ENCODE measurements around the gene SYT6. TPM values are rescaled to one million over a fixed set of nuclear protein-coding genes. Genes with fewer than 3 reads are reported as not detected.

SYT6 gene
- total RNA-seq, 1 experiment from 2014 or later = 54.2 TPM

DNA sequence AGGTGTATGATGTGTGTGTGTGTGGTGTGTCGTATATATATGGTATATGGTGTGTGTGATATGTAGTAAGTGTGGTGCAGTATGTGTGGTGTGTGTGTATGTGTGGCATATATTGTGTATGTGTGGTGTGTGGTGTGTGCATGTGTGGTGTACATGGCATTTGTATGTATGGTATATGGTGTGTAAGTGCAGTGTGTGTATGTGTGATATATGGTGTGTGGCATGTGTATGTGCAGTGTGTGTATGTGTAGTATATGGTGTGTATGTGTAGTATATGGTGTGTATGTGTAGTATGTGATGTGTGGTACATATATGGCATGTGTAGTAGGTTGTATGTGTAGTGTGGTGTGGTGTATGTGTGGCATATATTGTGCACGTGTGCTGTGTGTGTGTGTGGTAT, 99.5 kb downstream of the SYT6 start:
- TF ChIP-seq MYBL2 (CRISPR knock-in tag; IDR thresholded peaks at IDR 0.05) (no peak), SP1 (CRISPR knock-in tag; conservative IDR thresholded peaks at IDR 0.05) (no peak)
- TF ChIP-seq, protein P1, sequence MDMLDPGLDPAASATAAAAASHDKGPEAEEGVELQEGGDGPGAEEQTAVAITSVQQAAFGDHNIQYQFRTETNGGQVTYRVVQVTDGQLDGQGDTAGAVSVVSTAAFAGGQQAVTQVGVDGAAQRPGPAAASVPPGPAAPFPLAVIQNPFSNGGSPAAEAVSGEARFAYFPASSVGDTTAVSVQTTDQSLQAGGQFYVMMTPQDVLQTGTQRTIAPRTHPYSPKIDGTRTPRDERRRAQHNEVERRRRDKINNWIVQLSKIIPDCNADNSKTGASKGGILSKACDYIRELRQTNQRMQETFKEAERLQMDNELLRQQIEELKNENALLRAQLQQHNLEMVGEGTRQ (CRISPR knock-in tag; IDR thresholded peaks at IDR 0.05) = no peak
- peaks cover 33% of the 10 kb centered on the region for H3K9me3 Mint-ChIP-seq
- CTCF ChIA-PET = interaction anchor here (0.6 to 1.9 kb wide), 3 partner anchors 16 to 76 kb away, joined by 3 to 6 read pairs (median 3); partner anchors contain the start of gene OLFML3
- peaks cover 45% of the 10 kb centered on the region for H3K27me3 Mint-ChIP-seq (ENCODE audit: low read depth)
- POLR2A ChIA-PET = interaction anchor here (0.5 to 0.8 kb wide), 3 partner anchors 9 to 61 kb away, joined by 3 to 11 read pairs (median 3); no protein-coding TSS in a partner anchor
- no peak overlapping the region for H3K4me3 Mint-ChIP-seq
- peaks cover 24% of the 10 kb centered on the region for H3K36me3 Mint-ChIP-seq
- DNase-seq (ENCODE audit: low spot score) (no peak), ATAC-seq (no peak)
- no peak overlapping the region for H3K27ac Mint-ChIP-seq
- H3K4me1 Mint-ChIP-seq = peaks cover 21% of the 10 kb centered on the region

DNA sequence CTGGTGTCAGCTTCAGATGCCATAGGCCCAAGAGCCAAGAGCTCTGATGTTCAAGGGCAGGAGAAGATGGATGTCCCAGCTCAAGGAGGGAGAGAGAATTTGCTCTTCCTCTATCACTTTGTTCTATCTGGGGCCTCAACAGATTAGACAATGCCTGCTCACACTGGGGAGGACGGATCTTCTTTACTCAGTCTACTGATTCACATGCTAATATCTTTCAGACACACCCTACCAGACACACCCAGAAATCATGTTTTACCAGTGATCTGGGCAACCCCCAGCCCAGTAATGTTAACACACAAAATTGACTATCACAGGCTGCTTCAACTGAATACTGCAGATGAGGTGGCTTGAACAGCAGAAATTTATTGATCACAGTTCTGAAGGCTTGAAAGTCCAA, 105.4 kb downstream of the SYT6 start:
- no peak overlapping the region for H3K27ac Mint-ChIP-seq
- H3K4me3 Mint-ChIP-seq = no peak overlapping the region
- H3K27me3 Mint-ChIP-seq (ENCODE audit: low read depth) = peaks cover 29% of the 10 kb centered on the region
- ATAC-seq (no peak), DNase-seq (ENCODE audit: low spot score) (no peak)
- H3K9me3 Mint-ChIP-seq = peaks cover 31% of the 10 kb centered on the region
- CTCF ChIA-PET = no interaction called here
- peaks cover 11% of the 10 kb centered on the region for H3K4me1 Mint-ChIP-seq
- POLR2A ChIA-PET = no interaction called here
- TF ChIP-seq NFE2L1 (CRISPR knock-in tag; IDR thresholded peaks at IDR 0.05) (no peak), IRF2 (CRISPR knock-in tag; IDR thresholded peaks at IDR 0.05; ENCODE audit: borderline replicate concordance, low read depth) (no peak), TP53 (CRISPR knock-in tag; IDR thresholded peaks at IDR 0.05) (no peak), JAZF1 (CRISPR knock-in tag; IDR thresholded peaks at IDR 0.05) (no peak), CREB1 (CRISPR knock-in tag; IDR thresholded peaks at IDR 0.05) (no peak), ZNF396 (CRISPR knock-in tag; IDR thresholded peaks at IDR 0.05; ENCODE audit: borderline replicate concordance) (no peak)
- TF ChIP-seq, protein P2, sequence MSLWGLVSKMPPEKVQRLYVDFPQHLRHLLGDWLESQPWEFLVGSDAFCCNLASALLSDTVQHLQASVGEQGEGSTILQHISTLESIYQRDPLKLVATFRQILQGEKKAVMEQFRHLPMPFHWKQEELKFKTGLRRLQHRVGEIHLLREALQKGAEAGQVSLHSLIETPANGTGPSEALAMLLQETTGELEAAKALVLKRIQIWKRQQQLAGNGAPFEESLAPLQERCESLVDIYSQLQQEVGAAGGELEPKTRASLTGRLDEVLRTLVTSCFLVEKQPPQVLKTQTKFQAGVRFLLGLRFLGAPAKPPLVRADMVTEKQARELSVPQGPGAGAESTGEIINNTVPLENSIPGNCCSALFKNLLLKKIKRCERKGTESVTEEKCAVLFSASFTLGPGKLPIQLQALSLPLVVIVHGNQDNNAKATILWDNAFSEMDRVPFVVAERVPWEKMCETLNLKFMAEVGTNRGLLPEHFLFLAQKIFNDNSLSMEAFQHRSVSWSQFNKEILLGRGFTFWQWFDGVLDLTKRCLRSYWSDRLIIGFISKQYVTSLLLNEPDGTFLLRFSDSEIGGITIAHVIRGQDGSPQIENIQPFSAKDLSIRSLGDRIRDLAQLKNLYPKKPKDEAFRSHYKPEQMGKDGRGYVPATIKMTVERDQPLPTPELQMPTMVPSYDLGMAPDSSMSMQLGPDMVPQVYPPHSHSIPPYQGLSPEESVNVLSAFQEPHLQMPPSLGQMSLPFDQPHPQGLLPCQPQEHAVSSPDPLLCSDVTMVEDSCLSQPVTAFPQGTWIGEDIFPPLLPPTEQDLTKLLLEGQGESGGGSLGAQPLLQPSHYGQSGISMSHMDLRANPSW (CRISPR knock-in tag; conservative IDR thresholded peaks at IDR 0.05; ENCODE audit: low read depth) = no peak
- TF ChIP-seq, protein P3, sequence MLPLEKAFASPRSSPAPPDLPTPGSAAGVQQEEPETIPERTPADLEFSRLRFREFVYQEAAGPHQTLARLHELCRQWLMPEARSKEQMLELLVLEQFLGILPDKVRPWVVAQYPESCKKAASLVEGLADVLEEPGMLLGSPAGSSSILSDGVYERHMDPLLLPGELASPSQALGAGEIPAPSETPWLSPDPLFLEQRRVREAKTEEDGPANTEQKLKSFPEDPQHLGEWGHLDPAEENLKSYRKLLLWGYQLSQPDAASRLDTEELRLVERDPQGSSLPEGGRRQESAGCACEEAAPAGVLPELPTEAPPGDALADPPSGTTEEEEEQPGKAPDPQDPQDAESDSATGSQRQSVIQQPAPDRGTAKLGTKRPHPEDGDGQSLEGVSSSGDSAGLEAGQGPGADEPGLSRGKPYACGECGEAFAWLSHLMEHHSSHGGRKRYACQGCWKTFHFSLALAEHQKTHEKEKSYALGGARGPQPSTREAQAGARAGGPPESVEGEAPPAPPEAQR (CRISPR knock-in tag; IDR thresholded peaks at IDR 0.05) = no peak
- TF ChIP-seq, protein P4, sequence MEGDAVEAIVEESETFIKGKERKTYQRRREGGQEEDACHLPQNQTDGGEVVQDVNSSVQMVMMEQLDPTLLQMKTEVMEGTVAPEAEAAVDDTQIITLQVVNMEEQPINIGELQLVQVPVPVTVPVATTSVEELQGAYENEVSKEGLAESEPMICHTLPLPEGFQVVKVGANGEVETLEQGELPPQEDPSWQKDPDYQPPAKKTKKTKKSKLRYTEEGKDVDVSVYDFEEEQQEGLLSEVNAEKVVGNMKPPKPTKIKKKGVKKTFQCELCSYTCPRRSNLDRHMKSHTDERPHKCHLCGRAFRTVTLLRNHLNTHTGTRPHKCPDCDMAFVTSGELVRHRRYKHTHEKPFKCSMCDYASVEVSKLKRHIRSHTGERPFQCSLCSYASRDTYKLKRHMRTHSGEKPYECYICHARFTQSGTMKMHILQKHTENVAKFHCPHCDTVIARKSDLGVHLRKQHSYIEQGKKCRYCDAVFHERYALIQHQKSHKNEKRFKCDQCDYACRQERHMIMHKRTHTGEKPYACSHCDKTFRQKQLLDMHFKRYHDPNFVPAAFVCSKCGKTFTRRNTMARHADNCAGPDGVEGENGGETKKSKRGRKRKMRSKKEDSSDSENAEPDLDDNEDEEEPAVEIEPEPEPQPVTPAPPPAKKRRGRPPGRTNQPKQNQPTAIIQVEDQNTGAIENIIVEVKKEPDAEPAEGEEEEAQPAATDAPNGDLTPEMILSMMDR (IDR thresholded peaks at IDR 0.05) = no peak
- TF ChIP-seq, protein P5, sequence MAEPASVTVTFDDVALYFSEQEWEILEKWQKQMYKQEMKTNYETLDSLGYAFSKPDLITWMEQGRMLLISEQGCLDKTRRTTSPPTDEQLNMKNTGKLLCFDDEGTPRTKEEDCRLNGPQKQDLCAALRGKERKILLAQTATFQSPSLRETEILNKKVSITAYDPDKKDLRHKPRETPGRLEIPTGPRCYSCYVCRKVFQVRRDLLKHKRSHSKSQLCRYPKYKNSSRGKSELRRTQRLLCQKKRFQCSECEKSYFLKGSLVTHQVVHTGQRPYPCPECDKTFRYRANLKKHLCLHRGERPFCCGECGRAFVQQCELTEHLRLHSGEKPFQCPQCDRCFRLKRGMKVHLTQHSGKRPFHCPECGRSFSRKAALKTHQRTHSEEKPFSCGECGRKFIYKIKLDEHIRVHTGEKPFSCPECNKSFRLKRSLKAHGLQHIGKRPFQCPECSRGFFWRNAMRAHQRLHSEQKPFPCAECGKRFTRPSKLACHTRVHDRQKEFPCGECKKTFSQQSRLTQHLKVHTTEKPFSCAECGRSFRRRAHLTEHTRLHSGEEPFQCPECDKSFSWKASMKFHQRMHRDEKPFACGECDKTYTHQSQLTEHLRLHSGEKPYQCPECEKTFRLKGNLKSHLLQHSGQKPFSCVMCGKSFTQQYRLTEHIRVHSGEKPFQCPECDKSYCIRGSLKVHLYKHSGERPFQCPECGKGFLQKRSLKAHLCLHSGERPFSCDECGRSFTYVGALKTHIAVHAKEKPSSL (CRISPR knock-in tag; conservative IDR thresholded peaks at IDR 0.05) = no peak
- TF ChIP-seq, protein P6, sequence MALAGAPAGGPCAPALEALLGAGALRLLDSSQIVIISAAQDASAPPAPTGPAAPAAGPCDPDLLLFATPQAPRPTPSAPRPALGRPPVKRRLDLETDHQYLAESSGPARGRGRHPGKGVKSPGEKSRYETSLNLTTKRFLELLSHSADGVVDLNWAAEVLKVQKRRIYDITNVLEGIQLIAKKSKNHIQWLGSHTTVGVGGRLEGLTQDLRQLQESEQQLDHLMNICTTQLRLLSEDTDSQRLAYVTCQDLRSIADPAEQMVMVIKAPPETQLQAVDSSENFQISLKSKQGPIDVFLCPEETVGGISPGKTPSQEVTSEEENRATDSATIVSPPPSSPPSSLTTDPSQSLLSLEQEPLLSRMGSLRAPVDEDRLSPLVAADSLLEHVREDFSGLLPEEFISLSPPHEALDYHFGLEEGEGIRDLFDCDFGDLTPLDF (CRISPR knock-in tag; IDR thresholded peaks at IDR 0.05) = no peak
- peaks cover 37% of the 10 kb centered on the region for H3K36me3 Mint-ChIP-seq
